GM12878 (cell line): ENCODE results near the gene LRRC26. TPM values are rescaled to one million over a fixed set of nuclear protein-coding genes. Genes with fewer than 3 reads are reported as not detected.

Source experiments
- ATAC-seq: fragments of 200-7000 bp; cut with Tn5 transposase; 3 replicates; pipeline ENCODE4 v1.9.1; 2020; ENCODE audit warnings: mild to moderate bottlenecking, moderate library complexity
- BruUV-seq: library from RNA; stranded (reverse); fragments of 400-500 nt; replicated peaks from 2 replicates; lab custom pipeline; 2021; lab: Mats Ljungman, UMichigan
- CTCF ChIA-PET: fragments of 300-600 bp; sonication (Branson Sonifier 250); formaldehyde crosslinking; extraction: SDS; loops from one replicate; lab custom pipeline; 2021; ENCODE audit warnings: inconsistent platforms; lab: Yijun Ruan, JAX
- POLR2A ChIA-PET: fragments of 350-600 bp; formaldehyde crosslinking; extraction: SDS; loops from one replicate; lab custom pipeline; 2021; ENCODE audit warnings: inconsistent platforms; lab: Charles Lee
- RAD21 ChIA-PET: fragments of 300-600 bp; sonication (Branson Sonifier 250); formaldehyde crosslinking; loops from one replicate; lab custom pipeline; 2023; ENCODE audit warnings: antibody characterized with exemption; ENCODE audit not compliant: unreplicated experiment; lab: Charles Lee
- SMC1A ChIA-PET: fragments of 300-600 bp; sonication (Branson Sonifier 250); formaldehyde crosslinking; loops from one replicate; lab custom pipeline; 2023; ENCODE audit not compliant: unreplicated experiment, uncharacterized antibody; lab: Charles Lee
- DNase-seq: peaks from one replicate; pipeline ENCODE4 v3.0.0-alpha.2; 2011; ENCODE audit warnings: low read depth, low spot score
- FAIRE-seq: peaks from 3 replicates; lab custom pipeline; 2011; peaks lifted over from hg19 to GRCh38; lab: Jason Lieb, UNC
- H2AFZ ChIP-seq: 2 replicates; pipeline ENCODE4 v1.6.0; 2011; ENCODE audit warnings: low read depth, low read length, control low read depth; ENCODE audit not compliant: control insufficient read depth
- H3K27ac ChIP-seq: 2 replicates; pipeline ENCODE4 v1.5.1; 2011; ENCODE audit warnings: control low read depth; ENCODE audit not compliant: control insufficient read depth, insufficient read depth
- H3K27me3 ChIP-seq, 2 experiments: replicated peaks in 1 of 2; 2 replicates each; pipeline versions ENCODE4 v1.6.0 to v1.6.1; 2011; ENCODE audit warnings: low read length in 1 of 2; ENCODE audit not compliant: control insufficient read depth in 2 of 2, insufficient read depth in 2 of 2
- H3K36me3 ChIP-seq, 2 experiments: 2 replicates each; pipeline ENCODE4 v1.5.1; 2011; ENCODE audit warnings: low read length in 1 of 2; ENCODE audit not compliant: control insufficient read depth in 2 of 2, insufficient read depth in 2 of 2
- H3K4me1 ChIP-seq: 2 replicates; pipeline ENCODE4 v1.6.1; 2011; ENCODE audit warnings: mild to moderate bottlenecking, low read length, moderate library complexity, mixed read lengths; ENCODE audit not compliant: control insufficient read depth, insufficient read depth
- H3K4me2 ChIP-seq: 2 replicates; pipeline ENCODE4 v1.6.0; 2011; ENCODE audit warnings: control low read depth; ENCODE audit not compliant: control insufficient read depth, insufficient read depth
- H3K4me3 ChIP-seq: fragments of 200-600 bp; sonication (generic); 2 replicates; pipeline ENCODE4 v1.5.1; 2016
- H3K79me2 ChIP-seq: 2 replicates; pipeline ENCODE4 v1.6.0; 2011; ENCODE audit warnings: low read length; ENCODE audit not compliant: control insufficient read depth, insufficient read depth
- H3K9ac ChIP-seq: 2 replicates; pipeline ENCODE4 v1.8.0; 2011; ENCODE audit warnings: low read length, control low read depth, mixed read lengths; ENCODE audit not compliant: control insufficient read depth, insufficient read depth
- H3K9me3 ChIP-seq: replicated peaks from 3 replicates; pipeline ENCODE4 v1.5.1; 2011; ENCODE audit warnings: mild to moderate bottlenecking, low read length; ENCODE audit not compliant: control insufficient read depth, insufficient read depth
- H4K20me1 ChIP-seq: 2 replicates; pipeline ENCODE4 v1.6.0; 2011; ENCODE audit not compliant: control insufficient read depth, insufficient read depth
- NKRF ChIP-seq: fragments of 450-650 bp; conservative IDR thresholded peaks from 2 replicates; pipeline ENCODE4 v1.6.1; 2017; ENCODE audit warnings: mild to moderate bottlenecking, moderate library complexity
- SREBF1 ChIP-seq: IDR thresholded peaks from 2 replicates; pipeline ENCODE4 v1.6.1; 2012; ENCODE audit warnings: mild to moderate bottlenecking, low read length
- WGBS: methylation state at CpG from one replicate; pipeline ENCODE4 v1.1.6; 2016; ENCODE audit warnings: low lambda C conversion rate; ENCODE audit not compliant: insufficient replicate concordance, insufficient coverage; ENCODE audit errors: missing lambda C conversion rate; 5-methylcytosine and 5-hydroxymethylcytosine counted together
- in situ Hi-C: fragments of 300-500 bp; cut with MboI; formaldehyde crosslinking; loops from 9 replicates; pipeline ENCODE4 v1.14.3; 2018; ENCODE audit warnings: mixed read lengths
- intact Hi-C: fragments of 100-400 bp; cut with micrococcal nuclease; formaldehyde crosslinking; loops from one replicate; pipeline ENCODE4 v1.14.2; 2022; ENCODE audit not compliant: unreplicated experiment
- polyA plus RNA-seq, 11 experiments: library from polyadenylated mRNA; depleted of rRNA in 4 of 11; unstranded in 6 of 11; stranded (reverse) in 5 of 11; fragments of >200 nt; fragmentation: Nextera tagmentation in 4 of 11; fragmentation: Illumina TruSeq in 1 of 11; extraction: Ambion mirVana in 4 of 11; extraction: Trizol in 1 of 11; gene quantifications; 1 replicate in 1 of 11; 2 replicates in 10 of 11; pipeline versions ENCODE4 v1.2.1 to v1.2.3, GENCODE V29; 2011 to 2016; ENCODE audit warnings: inconsistent platforms in 2 of 11, missing spikeins in 2 of 11, low read depth in 1 of 11
- total RNA-seq, 4 experiments: library from RNA; depleted of rRNA in 3 of 4; stranded (reverse); fragments of >200 nt in 3 of 4; fragmentation: Illumina TruSeq in 1 of 4; extraction: Trizol in 1 of 4; gene quantifications; 2 replicates each; pipeline versions ENCODE4 v1.2.1 to v1.2.3, GENCODE V29; 2013 to 2021
- TF ChIP-seq, protein P1 (sequence below): IDR thresholded peaks from 2 replicates; pipeline ENCODE4 v1.6.1; 2012; ENCODE audit warnings: improper control_type of control experiment, low read depth, low read length; ENCODE audit not compliant: insufficient replicate concordance
- TF ChIP-seq, protein P2 (sequence below): fragments of 450-650 bp; IDR thresholded peaks from 2 replicates; pipeline ENCODE4 v1.6.1; 2018; ENCODE audit warnings: borderline replicate concordance, mild to moderate bottlenecking; ENCODE audit not compliant: partially characterized antibody
- TF ChIP-seq, protein P3 (sequence below): fragments of 450-650 bp; IDR thresholded peaks from 2 replicates; pipeline ENCODE4 v1.6.1; 2017; ENCODE audit warnings: mild to moderate bottlenecking, moderate library complexity

LRRC26 gene
- total and polyA plus RNA-seq, 10 of the 15 experiments (the other 5 are each of a cell fraction or from before 2014, with no cell fraction given): 0.29 to 0.91 (median 0.64) TPM; not detected in 5

DNA sequence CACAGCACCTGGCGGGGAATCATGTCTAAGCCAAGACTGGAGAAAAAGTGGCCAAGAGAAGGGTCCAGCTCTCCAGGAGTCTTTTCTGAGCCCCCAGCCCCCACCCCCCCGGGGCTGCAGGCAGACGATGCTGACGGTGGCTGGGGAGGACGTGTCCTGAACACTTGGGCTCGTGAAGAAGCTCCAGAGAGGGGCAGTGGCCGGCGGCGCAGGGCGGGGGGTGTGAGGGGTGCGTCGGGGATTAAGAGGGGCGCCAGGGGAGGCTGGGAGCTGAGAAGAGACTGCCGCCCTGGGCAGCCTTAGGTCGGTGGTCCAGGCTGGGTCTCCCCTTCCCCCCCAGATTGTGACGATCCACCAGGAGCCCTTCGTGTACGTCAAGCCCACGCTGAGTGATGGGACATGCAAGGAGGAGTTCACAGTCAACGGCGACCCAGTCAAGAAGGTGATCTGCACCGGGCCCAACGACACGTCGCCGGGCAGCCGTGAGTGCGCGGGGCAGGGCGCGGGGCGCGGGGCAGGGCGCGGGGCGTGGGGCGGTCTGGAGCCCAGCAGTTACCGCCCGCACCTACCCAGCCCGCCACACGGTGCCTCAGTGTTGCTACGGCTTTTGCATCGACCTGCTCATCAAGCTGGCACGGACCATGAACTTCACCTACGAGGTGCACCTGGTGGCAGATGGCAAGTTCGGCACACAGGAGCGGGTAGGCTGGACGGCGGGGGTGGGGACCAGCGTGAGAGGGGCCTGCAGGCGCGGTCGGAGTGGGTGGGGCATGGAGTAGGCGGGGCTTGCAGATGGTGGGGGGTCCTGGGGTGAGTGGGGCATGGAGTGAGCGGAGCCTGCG is 8.9 kb downstream of the LRRC26 start (continued):
- TF ChIP-seq, protein P1, sequence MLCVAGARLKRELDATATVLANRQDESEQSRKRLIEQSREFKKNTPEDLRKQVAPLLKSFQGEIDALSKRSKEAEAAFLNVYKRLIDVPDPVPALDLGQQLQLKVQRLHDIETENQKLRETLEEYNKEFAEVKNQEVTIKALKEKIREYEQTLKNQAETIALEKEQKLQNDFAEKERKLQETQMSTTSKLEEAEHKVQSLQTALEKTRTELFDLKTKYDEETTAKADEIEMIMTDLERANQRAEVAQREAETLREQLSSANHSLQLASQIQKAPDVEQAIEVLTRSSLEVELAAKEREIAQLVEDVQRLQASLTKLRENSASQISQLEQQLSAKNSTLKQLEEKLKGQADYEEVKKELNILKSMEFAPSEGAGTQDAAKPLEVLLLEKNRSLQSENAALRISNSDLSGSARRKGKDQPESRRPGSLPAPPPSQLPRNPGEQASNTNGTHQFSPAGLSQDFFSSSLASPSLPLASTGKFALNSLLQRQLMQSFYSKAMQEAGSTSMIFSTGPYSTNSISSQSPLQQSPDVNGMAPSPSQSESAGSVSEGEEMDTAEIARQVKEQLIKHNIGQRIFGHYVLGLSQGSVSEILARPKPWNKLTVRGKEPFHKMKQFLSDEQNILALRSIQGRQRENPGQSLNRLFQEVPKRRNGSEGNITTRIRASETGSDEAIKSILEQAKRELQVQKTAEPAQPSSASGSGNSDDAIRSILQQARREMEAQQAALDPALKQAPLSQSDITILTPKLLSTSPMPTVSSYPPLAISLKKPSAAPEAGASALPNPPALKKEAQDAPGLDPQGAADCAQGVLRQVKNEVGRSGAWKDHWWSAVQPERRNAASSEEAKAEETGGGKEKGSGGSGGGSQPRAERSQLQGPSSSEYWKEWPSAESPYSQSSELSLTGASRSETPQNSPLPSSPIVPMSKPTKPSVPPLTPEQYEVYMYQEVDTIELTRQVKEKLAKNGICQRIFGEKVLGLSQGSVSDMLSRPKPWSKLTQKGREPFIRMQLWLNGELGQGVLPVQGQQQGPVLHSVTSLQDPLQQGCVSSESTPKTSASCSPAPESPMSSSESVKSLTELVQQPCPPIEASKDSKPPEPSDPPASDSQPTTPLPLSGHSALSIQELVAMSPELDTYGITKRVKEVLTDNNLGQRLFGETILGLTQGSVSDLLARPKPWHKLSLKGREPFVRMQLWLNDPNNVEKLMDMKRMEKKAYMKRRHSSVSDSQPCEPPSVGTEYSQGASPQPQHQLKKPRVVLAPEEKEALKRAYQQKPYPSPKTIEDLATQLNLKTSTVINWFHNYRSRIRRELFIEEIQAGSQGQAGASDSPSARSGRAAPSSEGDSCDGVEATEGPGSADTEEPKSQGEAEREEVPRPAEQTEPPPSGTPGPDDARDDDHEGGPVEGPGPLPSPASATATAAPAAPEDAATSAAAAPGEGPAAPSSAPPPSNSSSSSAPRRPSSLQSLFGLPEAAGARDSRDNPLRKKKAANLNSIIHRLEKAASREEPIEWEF: no peak
- TF ChIP-seq SREBF1: no peak

GRCh38 chr9:137160054-137160425 is 9.8 kb downstream of the LRRC26 start:
- H3K27me3 ChIP-seq: no peaks in the 10 kb centered on the region
- ATAC-seq (no peak), DNase-seq (no peak), FAIRE-seq (no peak)
- ChIA-PET RAD21 (interaction anchor here (0.5 to 1.2 kb wide), 2 partner anchors 9 to 32 kb away, joined by 3 to 11 read pairs; no protein-coding TSS in a partner anchor), SMC1A (no interaction called here), CTCF (no interaction called here), POLR2A (interaction anchor here (1.1 to 3.7 kb wide), 3 partner anchors 9 to 30 kb away, joined by 4 to 37 read pairs (median 10); partner anchors contain the start of gene LRRC26)
- peaks cover 28% of the 10 kb centered on the region for H3K4me1 ChIP-seq
- no peaks in the 10 kb centered on the region; the same call in 2 of the 3 replicates for H3K9me3 ChIP-seq
- no peak overlapping the region; the same call in 1 of the 2 replicates for H3K4me2 ChIP-seq
- no peaks in the 10 kb centered on the region for H4K20me1 ChIP-seq
- H3K79me2 ChIP-seq: no peaks in the 10 kb centered on the region
- WGBS: 46% methylated on average over 15 of the region's 17 CpGs
- H3K27ac ChIP-seq: no peak overlapping the region
- in situ Hi-C loops: no loop called here
- intact Hi-C loops: no loop called here
- H3K36me3 ChIP-seq: no peaks in the 10 kb centered on the region
- no TSS peak for BruUV-seq
- H2AFZ ChIP-seq: no peak overlapping the region
- H3K9ac ChIP-seq: no peak overlapping the region
- H3K4me3 ChIP-seq: no peak overlapping the region
- TF ChIP-seq, protein P2, sequence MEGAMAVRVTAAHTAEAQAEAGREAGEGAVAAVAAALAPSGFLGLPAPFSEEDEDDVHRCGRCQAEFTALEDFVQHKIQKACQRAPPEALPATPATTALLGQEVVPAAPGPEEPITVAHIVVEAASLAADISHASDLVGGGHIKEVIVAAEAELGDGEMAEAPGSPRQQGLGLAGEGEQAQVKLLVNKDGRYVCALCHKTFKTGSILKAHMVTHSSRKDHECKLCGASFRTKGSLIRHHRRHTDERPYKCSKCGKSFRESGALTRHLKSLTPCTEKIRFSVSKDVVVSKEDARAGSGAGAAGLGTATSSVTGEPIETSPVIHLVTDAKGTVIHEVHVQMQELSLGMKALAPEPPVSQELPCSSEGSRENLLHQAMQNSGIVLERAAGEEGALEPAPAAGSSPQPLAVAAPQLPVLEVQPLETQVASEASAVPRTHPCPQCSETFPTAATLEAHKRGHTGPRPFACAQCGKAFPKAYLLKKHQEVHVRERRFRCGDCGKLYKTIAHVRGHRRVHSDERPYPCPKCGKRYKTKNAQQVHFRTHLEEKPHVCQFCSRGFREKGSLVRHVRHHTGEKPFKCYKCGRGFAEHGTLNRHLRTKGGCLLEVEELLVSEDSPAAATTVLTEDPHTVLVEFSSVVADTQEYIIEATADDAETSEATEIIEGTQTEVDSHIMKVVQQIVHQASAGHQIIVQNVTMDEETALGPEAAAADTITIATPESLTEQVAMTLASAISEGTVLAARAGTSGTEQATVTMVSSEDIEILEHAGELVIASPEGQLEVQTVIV: no peak
- TF ChIP-seq, protein P3, sequence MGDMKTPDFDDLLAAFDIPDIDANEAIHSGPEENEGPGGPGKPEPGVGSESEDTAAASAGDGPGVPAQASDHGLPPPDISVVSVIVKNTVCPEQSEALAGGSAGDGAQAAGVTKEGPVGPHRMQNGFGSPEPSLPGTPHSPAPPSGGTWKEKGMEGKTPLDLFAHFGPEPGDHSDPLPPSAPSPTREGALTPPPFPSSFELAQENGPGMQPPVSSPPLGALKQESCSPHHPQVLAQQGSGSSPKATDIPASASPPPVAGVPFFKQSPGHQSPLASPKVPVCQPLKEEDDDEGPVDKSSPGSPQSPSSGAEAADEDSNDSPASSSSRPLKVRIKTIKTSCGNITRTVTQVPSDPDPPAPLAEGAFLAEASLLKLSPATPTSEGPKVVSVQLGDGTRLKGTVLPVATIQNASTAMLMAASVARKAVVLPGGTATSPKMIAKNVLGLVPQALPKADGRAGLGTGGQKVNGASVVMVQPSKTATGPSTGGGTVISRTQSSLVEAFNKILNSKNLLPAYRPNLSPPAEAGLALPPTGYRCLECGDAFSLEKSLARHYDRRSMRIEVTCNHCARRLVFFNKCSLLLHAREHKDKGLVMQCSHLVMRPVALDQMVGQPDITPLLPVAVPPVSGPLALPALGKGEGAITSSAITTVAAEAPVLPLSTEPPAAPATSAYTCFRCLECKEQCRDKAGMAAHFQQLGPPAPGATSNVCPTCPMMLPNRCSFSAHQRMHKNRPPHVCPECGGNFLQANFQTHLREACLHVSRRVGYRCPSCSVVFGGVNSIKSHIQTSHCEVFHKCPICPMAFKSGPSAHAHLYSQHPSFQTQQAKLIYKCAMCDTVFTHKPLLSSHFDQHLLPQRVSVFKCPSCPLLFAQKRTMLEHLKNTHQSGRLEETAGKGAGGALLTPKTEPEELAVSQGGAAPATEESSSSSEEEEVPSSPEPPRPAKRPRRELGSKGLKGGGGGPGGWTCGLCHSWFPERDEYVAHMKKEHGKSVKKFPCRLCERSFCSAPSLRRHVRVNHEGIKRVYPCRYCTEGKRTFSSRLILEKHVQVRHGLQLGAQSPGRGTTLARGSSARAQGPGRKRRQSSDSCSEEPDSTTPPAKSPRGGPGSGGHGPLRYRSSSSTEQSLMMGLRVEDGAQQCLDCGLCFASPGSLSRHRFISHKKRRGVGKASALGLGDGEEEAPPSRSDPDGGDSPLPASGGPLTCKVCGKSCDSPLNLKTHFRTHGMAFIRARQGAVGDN: no peak
- TF ChIP-seq NKRF: no peak
